H1 (cell line): ENCODE data around the gene C1QA. TPM values are rescaled to one million over a fixed set of nuclear protein-coding genes. Genes with fewer than 3 reads are reported as not detected.

Experiments used
- ASH2L ChIP-seq: fragments of 200-600, 300-600 bp; sonication (generic); IDR thresholded peaks from one replicate; pipeline ENCODE4 v1.7.1; 2017; ENCODE audit warnings: low read length
- EP300 ChIP-seq, 2 experiments: IDR thresholded peaks; 1 replicate in 1 of 2; 2 replicates in 1 of 2; pipeline ENCODE4 v1.6.1; 2011 to 2012; ENCODE audit warnings: low read depth in 2 of 2, low read length in 2 of 2, mild to moderate bottlenecking in 2 of 2, borderline replicate concordance in 1 of 2, inconsistent platforms in 1 of 2, moderate library complexity in 1 of 2
- EZH2 ChIP-seq: fragments of 200-600 bp; sonication (generic); IDR thresholded peaks from 2 replicates; pipeline ENCODE4 v1.7.1; 2012; ENCODE audit warnings: low read depth, mild to moderate bottlenecking, moderate library complexity, low read length, inconsistent platforms; ENCODE audit not compliant: severe bottlenecking
- FOSL1 ChIP-seq: IDR thresholded peaks from 2 replicates; pipeline ENCODE4 v1.6.1; 2011; ENCODE audit warnings: mild to moderate bottlenecking, low read depth, low read length, moderate library complexity; ENCODE audit not compliant: insufficient read depth
- HDAC6 ChIP-seq: IDR thresholded peaks from one replicate; pipeline ENCODE4 v1.7.1; 2012; ENCODE audit warnings: low read depth, mild to moderate bottlenecking, inconsistent platforms, low read length, moderate library complexity
- JUN ChIP-seq: IDR thresholded peaks from 2 replicates; pipeline ENCODE4 v1.6.1; 2011; ENCODE audit warnings: low read depth, mild to moderate bottlenecking, improper control_type of control experiment, low read length
- NRF1 ChIP-seq: IDR thresholded peaks from 2 replicates; pipeline ENCODE4 v1.6.1; 2011; ENCODE audit warnings: mild to moderate bottlenecking, low read depth, low read length, improper control_type of control experiment
- PHF8 ChIP-seq: fragments of 200-600 bp; sonication (generic); conservative IDR thresholded peaks from 2 replicates; pipeline ENCODE4 v1.7.1; 2012; ENCODE audit warnings: low read depth, mild to moderate bottlenecking, inconsistent platforms, low read length, moderate library complexity
- RNF2 ChIP-seq: fragments of 200-900, 300-1000 bp; sonication (generic); IDR thresholded peaks from 2 replicates; pipeline ENCODE4 v1.7.1; 2016; ENCODE audit warnings: borderline replicate concordance, low read depth, mild to moderate bottlenecking, antibody characterized with exemption, low read length; ENCODE audit not compliant: poor library complexity, severe bottlenecking; ENCODE audit errors: missing control alignments
- SP2 ChIP-seq: IDR thresholded peaks from 2 replicates; pipeline ENCODE4 v1.6.1; 2012; ENCODE audit warnings: mild to moderate bottlenecking, low read length, inconsistent platforms
- TAF7 ChIP-seq: optimal IDR thresholded peaks from 2 replicates; pipeline ENCODE3; 2011; ENCODE audit warnings: low read depth, mild to moderate bottlenecking, inconsistent platforms, low read length, moderate library complexity, borderline replicate concordance
- USF2 ChIP-seq: IDR thresholded peaks from 2 replicates; pipeline ENCODE4 v1.6.1; 2011; ENCODE audit warnings: low read length, improper control_type of control experiment
- polyA plus RNA-seq, 7 experiments: library from polyadenylated mRNA; depleted of rRNA in 3 of 7; stranded (reverse) in 5 of 7; unstranded in 2 of 7; fragments of >200 nt in 5 of 7; fragments of 200-250 nt in 2 of 7; gene quantifications; 1 replicate in 5 of 7; 2 replicates in 1 of 7; 4 replicates in 1 of 7; pipeline versions ENCODE4 v1.2.1 to v1.2.3, GENCODE V29; 2011 to 2013; ENCODE audit warnings: missing spikeins in 2 of 7, mixed read lengths in 2 of 7
- total RNA-seq: library from RNA; stranded (reverse); fragmentation: NEBNext Ultra II Directional; extraction: Animal tissue kit (Norgen Biotek cat#: 25700); gene quantifications from 2 replicates; pipeline ENCODE4 v1.2.1, GENCODE V29; 2021

C1QA gene
- total and polyA plus RNA-seq, 2 of the 8 experiments (the other 6 are each of a cell fraction or from before 2014, with no cell fraction given): not detected

- TF ChIP-seq JUN (no peak), RNF2 (no peak), SP2 (no peak), EP300 (IDR thresholded peaks at IDR 0.05; ENCODE audit: borderline replicate concordance in 1 of 2, low read depth in 2 of 2, low read length in 2 of 2) (no peak), TAF7 (no peak), PHF8 (no peak), USF2 (no peak), EZH2 (no peak), ASH2L (no peak), FOSL1 (no peak), HDAC6 (no peak), NRF1 (no peak)
Observed at GRCh38 chr1:22611530-22611947, 24.9 kb upstream of the C1QA start (continued).
